ENCODE data around the gene DPF3.

- no peak for TF ChIP-seq EZH2 (IDR thresholded peaks at IDR 0.05; ENCODE audit: insufficient read depth, poor library complexity, severe bottlenecking)
- no peak for TF ChIP-seq EZH2phosphoT487 (IDR thresholded peaks at IDR 0.05; ENCODE audit: insufficient read depth, low read depth)
These were observed 46.2 kb downstream of the DPF3 start for GRCh38 chr14:72847721-72848120.

All from GM23248 (cell line).